Measurements from ENCODE around the gene MYO1F. TPM values are rescaled to one million over a fixed set of nuclear protein-coding genes. Genes with fewer than 3 reads are reported as not detected.
"Not testable (repeated sequence)": the region's sequence is repeated elsewhere in the genome, so short reads cannot be mapped to it uniquely, and the experiment has no call there.

MYO1F gene
- total RNA-seq, 4 donors from 2014 or later: 20.3 to 61.5 (median 21.7) TPM

- peak in 1 of 2 donors; percentile 50 for DNase-seq (ENCODE audit: low spot score in 2 of 2)
- TF ChIP-seq EP300 (IDR thresholded peaks at IDR 0.05) (peak in 1 of 2 donors; percentile 74), POLR2A (IDR thresholded peaks at IDR 0.05) (no peak)
- H3K9me3 ChIP-seq: no peaks in the 10 kb centered on the region
- H3K27me3 ChIP-seq: no peaks in the 10 kb centered on the region
- peak overlapping the region in 1 of 4 donors; percentile 56 for H3K27ac ChIP-seq
- H3K4me3 ChIP-seq: no peak overlapping the region
- no peaks in the 10 kb centered on the region for H3K36me3 ChIP-seq
- H3K4me1 ChIP-seq: peaks cover 0 to 9% (median 0%) of the 10 kb centered on the region in 4 donors
- 71 to 77% methylated on average over 5 of the region's 5 CpGs for WGBS, 2 donors
Observed at GRCh38 chr19:8569066-8569771, 8.0 kb downstream of the MYO1F start.

- H3K27me3 ChIP-seq: no peaks in the 10 kb centered on the region
- no peaks in the 10 kb centered on the region for H3K9me3 ChIP-seq
- TF ChIP-seq CTCF (IDR thresholded peaks at IDR 0.05) (no peak), EP300 (IDR thresholded peaks at IDR 0.05) (no peak), POLR2A (IDR thresholded peaks at IDR 0.05) (no peak)
- no peak for DNase-seq (ENCODE audit: low spot score in 2 of 2)
- no peak overlapping the region for H3K27ac ChIP-seq
- WGBS, 2 donors: 83 to 90% methylated on average over 15 of the region's 15 CpGs
- no peaks in the 10 kb centered on the region for H3K36me3 ChIP-seq
- peaks cover 0 to 9% (median 0%) of the 10 kb centered on the region in 4 donors for H3K4me1 ChIP-seq
- no peak overlapping the region for H3K4me3 ChIP-seq
Observed at GRCh38 chr19:8567522-8568172, 9.6 kb downstream of the MYO1F start.

- 82 to 91% methylated on average over 7 of the region's 7 CpGs for WGBS, 2 donors
- Histone ChIP-seq H3K9me3 (no peaks in the 10 kb centered on the region), H3K4me3 (no peak overlapping the region), H3K36me3 (no peaks in the 10 kb centered on the region), H3K4me1 (peaks cover 0 to 9% (median 0%) of the 10 kb centered on the region in 4 donors), H3K27me3 (no peaks in the 10 kb centered on the region), H3K27ac (no peak overlapping the region)
- TF ChIP-seq EP300 (IDR thresholded peaks at IDR 0.05) (no peak), CTCF (IDR thresholded peaks at IDR 0.05) (no peak), POLR2A (IDR thresholded peaks at IDR 0.05) (no peak)
- no peak for DNase-seq (ENCODE audit: low spot score in 2 of 2)
Observed at GRCh38 chr19:8566855-8567254, 10.4 kb downstream of the MYO1F start.

GRCh38 chr19:8564866-8565265 lies 12.4 kb downstream of the MYO1F start:
- not testable (repeated sequence) for H3K36me3 ChIP-seq; DNase-seq (ENCODE audit: low spot score in 2 of 2); H3K9me3 ChIP-seq; H3K4me1 ChIP-seq; H3K4me3 ChIP-seq; H3K27ac ChIP-seq; H3K27me3 ChIP-seq
- WGBS, 2 donors: 83 to 88% methylated on average over 7 to 8 of the region's 8 CpGs

GRCh38 chr19:8561075-8561764 lies 16.0 kb downstream of the MYO1F start:
- DNase-seq (ENCODE audit: low spot score in 2 of 2): no peak
- 64 to 83% methylated on average over 2 of the region's 2 CpGs for WGBS, 2 donors
- no peaks in the 10 kb centered on the region for H3K9me3 ChIP-seq
- H3K4me3 ChIP-seq: no peak overlapping the region
- TF ChIP-seq CTCF (IDR thresholded peaks at IDR 0.05) (no peak), POLR2A (IDR thresholded peaks at IDR 0.05) (no peak), EP300 (IDR thresholded peaks at IDR 0.05) (no peak)
- H3K4me1 ChIP-seq: no peaks in the 10 kb centered on the region
- H3K36me3 ChIP-seq: no peaks in the 10 kb centered on the region
- no peak overlapping the region for H3K27ac ChIP-seq
- no peaks in the 10 kb centered on the region for H3K27me3 ChIP-seq

- Histone ChIP-seq H3K4me3 (no peak overlapping the region), H3K36me3 (no peaks in the 10 kb centered on the region), H3K9me3 (no peaks in the 10 kb centered on the region), H3K27ac (no peak overlapping the region), H3K4me1 (peaks cover 0 to 3% (median 0%) of the 10 kb centered on the region in 4 donors), H3K27me3 (no peaks in the 10 kb centered on the region)
- TF ChIP-seq CTCF (IDR thresholded peaks at IDR 0.05) (no peak), POLR2A (IDR thresholded peaks at IDR 0.05) (no peak), EP300 (IDR thresholded peaks at IDR 0.05) (no peak)
- 80 to 90% methylated on average over 2 of the region's 2 CpGs for WGBS, 2 donors
- no peak for DNase-seq (ENCODE audit: low spot score in 2 of 2)
Observed at GRCh38 chr19:8558325-8558724, 18.9 kb downstream of the MYO1F start.

All from tibial nerve (tissue), 4 donors.